ENCODE data around the gene ADAMTS5. TPM values are rescaled to one million over a fixed set of nuclear protein-coding genes. Genes with fewer than 3 reads are reported as not detected.

Gene ADAMTS5
- total RNA-seq, 1 experiment from 2014 or later = 0.05 TPM

- ChIA-PET POLR2A (no interaction called here), CTCF (no interaction called here)
- intact Hi-C loops (cut with micrococcal nuclease; ENCODE audit: unreplicated experiment) = no loop called here
- no peaks in the 10 kb centered on the region for H3K9me3 ChIP-seq (ENCODE audit: control insufficient read depth, insufficient read depth, low read depth, low read length)
- H3K4me1 ChIP-seq (ENCODE audit: control insufficient read depth, insufficient read depth, low read length) = no peaks in the 10 kb centered on the region
- H3K27me3 ChIP-seq (ENCODE audit: control insufficient read depth, insufficient read depth, low read length) = no peaks in the 10 kb centered on the region
- BruUV-seq (replicated peaks) = no TSS peak
- ATAC-seq = no peak
- DNase-seq (ENCODE audit: low read depth, low spot score) = no peak
- no peak overlapping the region for H3K4me3 ChIP-seq (ENCODE audit: low read depth in 2 of 2, low read length in 2 of 2)
- in situ Hi-C loops (cut with HindIII; ENCODE audit: low pct_unique_long_range_greater_than_20kb, low sequenced_read_pairs) = no loop called here
- no peak overlapping the region for H3K27ac ChIP-seq (ENCODE audit: low read length)
- TF ChIP-seq REST (IDR thresholded peaks at IDR 0.05; ENCODE audit: insufficient read depth in 1 of 2, low read depth in 2 of 2, low read length in 1 of 2) (no peak), CTCF (IDR thresholded peaks at IDR 0.05) (no peak), POLR2AphosphoS5 (IDR thresholded peaks at IDR 0.05; ENCODE audit: low read depth, low read length) (no peak), TCF7L2 (IDR thresholded peaks at IDR 0.05; ENCODE audit: low read depth, low read length) (no peak), SIN3A (IDR thresholded peaks at IDR 0.05; ENCODE audit: borderline replicate concordance, insufficient read depth, low read depth, low read length) (no peak)
- no peaks in the 10 kb centered on the region for H3K36me3 ChIP-seq (ENCODE audit: control insufficient read depth, insufficient read depth, low read length)
Measured at GRCh38 chr21:26952374-26953066, 14.4 kb downstream of the ADAMTS5 start.

- Histone ChIP-seq H3K27me3 (ENCODE audit: control insufficient read depth, insufficient read depth, low read length) (no peaks in the 10 kb centered on the region), H3K9me3 (ENCODE audit: control insufficient read depth, insufficient read depth, low read depth, low read length) (no peaks in the 10 kb centered on the region), H3K4me3 (ENCODE audit: low read depth in 2 of 2, low read length in 2 of 2) (no peak overlapping the region), H3K27ac (ENCODE audit: low read length) (no peak overlapping the region), H3K4me1 (ENCODE audit: control insufficient read depth, insufficient read depth, low read length) (no peaks in the 10 kb centered on the region), H3K36me3 (ENCODE audit: control insufficient read depth, insufficient read depth, low read length) (no peaks in the 10 kb centered on the region)
- in situ Hi-C loops (cut with HindIII; ENCODE audit: low pct_unique_long_range_greater_than_20kb, low sequenced_read_pairs) = no loop called here
- ATAC-seq (no peak), DNase-seq (ENCODE audit: low read depth, low spot score) (no peak)
- CTCF ChIA-PET = no interaction called here
- no TSS peak for BruUV-seq (replicated peaks)
- POLR2A ChIA-PET = no interaction called here
- intact Hi-C loops (cut with micrococcal nuclease; ENCODE audit: unreplicated experiment) = no loop called here
- TF ChIP-seq TCF7L2 (IDR thresholded peaks at IDR 0.05; ENCODE audit: low read depth, low read length) = no peak
- no peak for TF ChIP-seq POLR2AphosphoS5 (IDR thresholded peaks at IDR 0.05; ENCODE audit: low read depth, low read length)
- TF ChIP-seq CTCF (IDR thresholded peaks at IDR 0.05) = no peak
- TF ChIP-seq REST (IDR thresholded peaks at IDR 0.05; ENCODE audit: insufficient read depth in 1 of 2, low read depth in 2 of 2, low read length in 1 of 2) = no peak
- no peak for TF ChIP-seq SIN3A (IDR thresholded peaks at IDR 0.05; ENCODE audit: borderline replicate concordance, insufficient read depth, low read depth, low read length)
Measured at GRCh38 chr21:26949830-26950229, 17.1 kb downstream of the ADAMTS5 start.
